SK-N-SH treated with all-trans-retinoic acid at 6 μM for 48 hours (cell line): ENCODE measurements around the gene HINT1.

Experiments
- BACH2 ChIP-seq: fragments of 250-450 bp; sonication (Bioruptor Pico); IDR thresholded peaks from 2 replicates; pipeline ENCODE4 v1.9.0; 2021; ENCODE audit warnings: mild to moderate bottlenecking, borderline replicate concordance
- ESRRG ChIP-seq: fragments of 250-450 bp; sonication (Bioruptor Pico); IDR thresholded peaks from 2 replicates; pipeline ENCODE4 v1.6.1; 2021; ENCODE audit warnings: mild to moderate bottlenecking
- GLIS3 ChIP-seq: fragments of 250-450 bp; sonication (Bioruptor Pico); IDR thresholded peaks from 2 replicates; pipeline ENCODE4 v1.5.0; 2020; ENCODE audit warnings: mild to moderate bottlenecking, moderate library complexity
- RARB ChIP-seq: fragments of 250-450 bp; sonication (Bioruptor Pico); IDR thresholded peaks from 2 replicates; pipeline ENCODE4 v1.8.0; 2021; ENCODE audit warnings: mild to moderate bottlenecking, moderate library complexity
- TOX ChIP-seq: fragments of 250-450 bp; sonication (Bioruptor Pico); IDR thresholded peaks from 2 replicates; pipeline ENCODE4 v1.8.0; 2021; ENCODE audit warnings: mild to moderate bottlenecking, moderate library complexity, borderline replicate concordance
- ZFP3 ChIP-seq: fragments of 250-450 bp; sonication (Bioruptor Pico); IDR thresholded peaks from 2 replicates; pipeline ENCODE4 v1.5.0; 2020; ENCODE audit warnings: mild to moderate bottlenecking, moderate library complexity
- TF ChIP-seq, protein P1 (sequence below): fragments of 250-450 bp; sonication (Bioruptor Pico); IDR thresholded peaks from 2 replicates; pipeline ENCODE4 v1.8.0; 2020; ENCODE audit warnings: mild to moderate bottlenecking, moderate library complexity, borderline replicate concordance

DNA sequence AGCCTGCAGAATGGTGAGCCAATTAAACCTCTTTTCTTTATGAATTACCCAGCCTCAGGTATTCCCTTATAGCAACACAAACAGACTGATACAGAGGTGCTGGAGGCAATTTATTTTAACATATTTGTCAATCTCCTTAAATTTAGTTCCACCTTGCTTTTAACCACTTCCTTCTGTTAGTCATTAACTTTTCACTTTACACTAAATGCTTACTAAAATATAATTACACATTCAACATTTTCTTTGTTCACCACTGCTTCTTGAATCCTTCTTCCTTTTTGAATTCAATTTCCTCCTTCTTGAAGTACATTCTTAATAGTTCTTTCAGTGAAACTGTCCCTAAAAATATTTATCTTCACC lies 45.1 kb upstream of the HINT1 start:
- TF ChIP-seq ZFP3 = no peak
- TF ChIP-seq BACH2 (CRISPR knock-in tag) = no peak
- no peak for TF ChIP-seq ESRRG (CRISPR knock-in tag)
- TF ChIP-seq, protein P1, sequence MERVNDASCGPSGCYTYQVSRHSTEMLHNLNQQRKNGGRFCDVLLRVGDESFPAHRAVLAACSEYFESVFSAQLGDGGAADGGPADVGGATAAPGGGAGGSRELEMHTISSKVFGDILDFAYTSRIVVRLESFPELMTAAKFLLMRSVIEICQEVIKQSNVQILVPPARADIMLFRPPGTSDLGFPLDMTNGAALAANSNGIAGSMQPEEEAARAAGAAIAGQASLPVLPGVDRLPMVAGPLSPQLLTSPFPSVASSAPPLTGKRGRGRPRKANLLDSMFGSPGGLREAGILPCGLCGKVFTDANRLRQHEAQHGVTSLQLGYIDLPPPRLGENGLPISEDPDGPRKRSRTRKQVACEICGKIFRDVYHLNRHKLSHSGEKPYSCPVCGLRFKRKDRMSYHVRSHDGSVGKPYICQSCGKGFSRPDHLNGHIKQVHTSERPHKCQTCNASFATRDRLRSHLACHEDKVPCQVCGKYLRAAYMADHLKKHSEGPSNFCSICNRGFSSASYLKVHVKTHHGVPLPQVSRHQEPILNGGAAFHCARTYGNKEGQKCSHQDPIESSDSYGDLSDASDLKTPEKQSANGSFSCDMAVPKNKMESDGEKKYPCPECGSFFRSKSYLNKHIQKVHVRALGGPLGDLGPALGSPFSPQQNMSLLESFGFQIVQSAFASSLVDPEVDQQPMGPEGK (CRISPR knock-in tag) = no peak
- TF ChIP-seq GLIS3 (CRISPR knock-in tag) = no peak
- TF ChIP-seq TOX (CRISPR knock-in tag) = no peak
- no peak for TF ChIP-seq RARB (CRISPR knock-in tag)
